ENCODE results near the gene PELI2. TPM values are rescaled to one million over a fixed set of nuclear protein-coding genes. Genes with fewer than 3 reads are reported as not detected.
"Not testable (repeated sequence)": the region's sequence is repeated elsewhere in the genome, so short reads cannot be mapped to it uniquely, and the experiment has no call there.

The PELI2 gene
- polyA plus RNA-seq, 4 donors, result 21.4 to 32.4 (median 27.4) TPM

DNA sequence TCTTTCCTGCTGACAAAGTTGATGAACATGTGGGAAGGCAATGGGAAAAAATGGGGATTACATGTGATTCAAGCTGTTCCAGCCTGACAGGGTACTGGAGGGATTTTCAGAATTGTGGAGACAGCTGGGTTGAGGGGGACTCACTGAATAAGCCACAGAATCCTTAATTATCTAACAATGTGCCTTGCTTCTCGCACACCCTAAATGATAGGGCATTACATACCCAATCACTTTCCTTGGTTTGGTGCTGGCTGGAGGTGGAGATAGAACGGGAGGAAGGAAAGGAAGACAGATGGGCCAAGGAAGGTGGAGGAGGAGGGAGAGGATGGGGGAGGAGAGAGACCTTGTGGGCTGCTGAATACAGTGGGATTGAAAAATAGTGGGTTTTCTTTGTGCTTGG, 20.7 kb downstream of the PELI2 start:
- no peak for DNase-seq (ENCODE audit: low read depth in 4 of 4, low spot score in 2 of 4)

DNA sequence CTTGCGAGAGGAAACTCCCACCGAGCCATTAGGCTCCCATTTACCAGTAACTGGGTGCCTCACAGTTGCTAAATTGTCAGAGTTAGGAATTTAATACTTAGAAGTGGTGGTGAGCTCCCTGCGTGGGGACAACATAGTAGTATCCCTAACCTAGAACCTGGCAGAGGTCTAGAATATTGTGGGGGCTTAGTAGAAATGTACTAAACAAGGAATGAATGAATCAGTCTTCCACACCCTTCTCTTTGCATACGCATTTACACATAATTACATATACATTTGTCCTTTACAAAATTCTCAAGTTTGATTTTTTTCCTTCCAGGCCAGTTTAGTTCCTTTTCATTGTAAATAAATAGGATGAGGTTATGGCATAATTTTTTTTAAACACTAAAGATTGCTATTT, 24.1 kb downstream of the PELI2 start:
- DNase-seq (ENCODE audit: low read depth in 4 of 4, low spot score in 2 of 4), result no peak

DNA sequence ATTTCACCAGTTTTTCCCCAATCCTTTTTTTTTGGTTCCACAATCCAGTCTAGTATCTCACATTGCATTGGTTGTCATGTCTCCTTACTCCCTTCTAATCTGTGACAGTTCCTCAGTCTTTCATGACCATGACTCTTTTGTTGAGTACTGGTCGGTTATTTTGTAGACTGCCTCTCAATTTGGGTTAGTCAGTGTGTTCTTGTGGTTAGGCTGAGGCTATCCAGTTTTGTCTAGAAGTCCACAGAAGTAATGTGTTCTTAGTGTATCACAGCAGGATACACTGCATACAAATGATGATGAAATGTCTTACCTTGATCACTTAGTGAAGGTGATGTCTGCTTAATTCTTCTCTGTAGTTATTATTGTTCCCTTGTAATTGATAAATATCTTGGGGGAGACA, 24.8 kb downstream of the PELI2 start:
- no peak for DNase-seq (ENCODE audit: low read depth in 4 of 4, low spot score in 2 of 4)

DNA sequence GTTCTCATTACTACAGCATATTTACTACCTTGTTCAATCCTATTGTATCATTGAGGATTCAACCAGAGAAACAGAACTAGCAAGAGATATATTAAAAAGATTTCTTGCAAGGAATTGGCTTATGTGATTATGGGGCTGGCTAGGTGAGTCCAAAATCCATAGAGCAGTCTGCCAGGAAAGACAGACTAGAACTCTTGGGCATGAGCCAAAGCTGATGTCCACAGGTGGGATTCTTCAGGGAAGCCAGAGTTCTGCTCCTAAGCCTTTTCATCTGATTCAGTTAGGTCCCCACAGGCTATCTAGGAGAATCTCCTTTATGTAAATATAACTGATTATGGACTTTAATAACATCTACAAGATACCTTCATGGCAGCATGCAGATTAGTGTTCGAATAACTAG, 26.0 kb downstream of the PELI2 start:
- DNase-seq (ENCODE audit: low read depth in 4 of 4, low spot score in 2 of 4), result no peak

DNA sequence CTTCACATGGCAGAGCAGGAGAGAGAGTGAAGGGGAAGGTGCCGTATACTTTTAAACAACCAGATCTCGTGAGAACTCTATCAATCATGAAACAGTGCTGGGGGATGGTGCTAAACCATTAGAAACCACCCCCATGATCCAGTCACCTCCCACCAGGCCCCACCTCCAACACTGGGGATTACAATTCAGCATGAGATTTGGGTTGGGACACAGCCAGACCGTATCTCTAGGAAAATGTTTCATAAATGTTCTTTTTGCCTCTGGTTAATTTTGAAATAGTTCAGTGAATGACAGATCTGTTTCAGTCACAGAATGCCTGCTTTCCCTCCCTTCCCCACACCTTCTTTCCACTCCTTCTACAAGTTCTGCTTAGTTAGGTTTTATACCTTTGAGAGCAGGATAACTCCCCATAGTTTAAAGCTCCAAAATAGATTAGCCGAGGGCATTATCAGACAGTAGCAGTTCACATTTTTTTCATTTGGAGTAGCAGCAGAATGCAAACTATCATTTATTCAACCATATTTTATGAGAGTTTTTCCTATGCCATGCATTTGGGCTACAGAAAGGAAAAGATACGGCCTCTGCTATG, 27.1 kb downstream of the PELI2 start:
- no peak for DNase-seq (ENCODE audit: low read depth in 4 of 4, low spot score in 2 of 4)

DNA sequence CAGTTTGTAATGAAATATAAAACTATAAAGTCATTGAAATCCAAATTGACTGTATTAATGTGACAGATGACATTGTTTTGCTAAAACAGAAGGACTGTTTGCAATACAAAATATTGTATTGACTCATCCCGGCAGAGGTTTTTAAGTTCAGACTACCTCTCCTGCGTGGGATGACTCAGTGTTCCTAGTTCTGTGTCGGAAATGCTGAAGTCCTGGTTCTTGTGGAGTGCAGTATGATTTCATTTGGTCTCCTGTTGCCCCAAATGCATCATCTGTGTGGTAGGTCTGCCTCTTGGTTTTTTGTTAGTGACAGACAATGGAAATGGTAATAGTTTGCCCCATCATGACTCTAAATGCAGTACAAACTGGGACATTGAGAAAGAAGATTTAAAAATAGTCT, 27.8 kb downstream of the PELI2 start:
- DNase-seq (ENCODE audit: low read depth in 4 of 4, low spot score in 2 of 4), result no peak

DNA sequence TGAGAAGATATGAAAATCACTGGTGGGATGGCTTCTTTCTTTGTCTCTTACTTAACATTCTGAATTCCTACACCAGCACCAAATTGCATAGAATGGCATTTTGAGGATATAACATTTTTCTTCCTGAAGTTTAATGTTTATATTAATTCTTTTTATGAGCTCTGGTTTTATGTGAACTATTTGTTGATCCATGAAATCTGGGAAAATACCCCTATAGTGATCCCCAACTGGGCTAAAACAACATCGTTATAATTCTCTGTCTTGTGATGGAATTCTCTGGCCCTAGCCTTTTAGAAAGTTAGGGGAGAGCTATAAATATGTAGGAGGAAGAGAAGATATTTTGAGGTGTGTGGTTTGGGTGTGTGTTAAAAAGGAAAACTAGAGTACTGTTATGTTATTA, 29.2 kb downstream of the PELI2 start:
- DNase-seq (ENCODE audit: low read depth in 4 of 4, low spot score in 2 of 4), result no peak

DNA sequence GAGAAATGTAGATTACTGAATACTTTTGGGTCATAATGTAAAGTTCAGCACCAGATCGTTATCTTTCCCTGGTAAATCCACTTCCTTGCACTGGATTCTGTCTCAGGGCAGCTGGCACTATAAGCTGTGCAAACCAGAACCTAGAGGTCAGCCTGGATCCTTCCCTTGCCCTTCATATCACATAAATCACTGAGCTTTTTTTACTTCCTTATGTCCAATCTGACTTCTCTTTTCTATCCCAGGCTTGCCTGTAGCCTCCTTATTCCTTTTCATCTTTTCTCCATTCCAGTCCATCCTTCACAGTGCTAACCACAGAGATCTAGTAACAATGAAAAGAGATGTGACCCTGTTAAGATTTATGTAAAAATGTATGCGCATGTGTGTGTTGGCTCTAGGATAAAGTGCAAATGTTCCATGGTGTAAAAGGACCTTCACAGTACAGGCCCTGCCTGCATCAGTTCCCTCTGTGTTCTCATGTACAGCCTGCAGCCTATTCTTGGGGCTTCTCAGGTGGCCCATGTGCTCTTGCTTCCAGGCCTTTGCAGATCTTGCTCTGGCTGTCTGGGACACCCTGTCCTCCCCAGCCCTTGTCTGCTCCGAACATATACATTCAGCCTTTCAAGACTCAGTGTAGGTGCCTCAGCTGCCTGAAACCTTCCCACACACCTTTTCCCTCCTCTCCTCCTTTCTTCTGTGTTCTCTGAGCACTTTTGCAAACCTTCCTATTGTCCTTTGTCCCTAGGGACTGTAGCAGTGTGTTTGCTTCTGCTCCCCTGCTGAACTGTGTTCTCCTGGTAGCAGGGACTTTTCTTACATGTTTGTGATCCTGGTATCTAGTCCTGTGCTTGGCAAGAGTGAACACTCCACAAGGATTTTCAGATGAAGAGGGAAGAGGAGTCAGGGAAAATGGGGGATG, 30.0 kb downstream of the PELI2 start:
- no peak for DNase-seq (ENCODE audit: low read depth in 4 of 4, low spot score in 2 of 4)

DNA sequence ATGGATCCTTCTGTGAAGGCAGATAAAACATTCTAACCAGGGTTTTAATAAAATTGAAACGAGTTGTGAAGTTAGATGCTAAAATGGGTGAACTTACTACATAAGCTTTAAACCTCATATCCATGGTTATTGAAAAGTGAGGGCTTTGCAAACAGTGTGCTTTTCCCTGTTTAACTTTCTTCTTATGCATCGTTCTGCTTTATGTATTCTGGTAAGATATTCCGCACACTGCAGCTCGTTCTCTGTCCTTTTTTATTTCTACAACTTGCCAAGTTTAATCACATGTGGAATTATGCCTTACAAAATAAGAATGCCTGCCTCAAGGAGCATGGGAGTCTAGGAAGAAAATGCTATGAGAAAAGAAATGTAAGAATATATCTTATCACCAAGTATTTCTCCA, 30.9 kb downstream of the PELI2 start:
- DNase-seq (ENCODE audit: low read depth in 4 of 4, low spot score in 2 of 4), result no peak

DNA sequence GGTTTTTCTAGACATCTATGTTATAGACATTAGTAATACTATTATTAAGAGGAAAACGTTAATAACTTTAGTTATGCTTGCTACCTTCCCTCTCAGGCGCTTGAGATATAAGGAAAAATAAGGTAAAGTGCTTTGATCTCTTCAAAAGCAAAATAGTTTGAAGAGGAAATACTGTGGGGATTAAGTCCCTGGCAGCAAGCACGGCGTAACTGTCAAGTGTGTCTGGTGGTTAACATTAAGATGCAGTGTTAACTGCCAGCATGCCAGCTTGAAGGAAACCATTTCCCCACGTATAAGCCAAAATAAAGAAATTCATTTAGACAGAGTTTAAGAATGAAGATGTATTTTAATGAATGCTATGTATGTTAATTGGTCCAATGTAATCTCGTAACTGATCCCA, 31.8 kb downstream of the PELI2 start:
- DNase-seq (ENCODE audit: low read depth in 4 of 4, low spot score in 2 of 4), result no peak

DNA sequence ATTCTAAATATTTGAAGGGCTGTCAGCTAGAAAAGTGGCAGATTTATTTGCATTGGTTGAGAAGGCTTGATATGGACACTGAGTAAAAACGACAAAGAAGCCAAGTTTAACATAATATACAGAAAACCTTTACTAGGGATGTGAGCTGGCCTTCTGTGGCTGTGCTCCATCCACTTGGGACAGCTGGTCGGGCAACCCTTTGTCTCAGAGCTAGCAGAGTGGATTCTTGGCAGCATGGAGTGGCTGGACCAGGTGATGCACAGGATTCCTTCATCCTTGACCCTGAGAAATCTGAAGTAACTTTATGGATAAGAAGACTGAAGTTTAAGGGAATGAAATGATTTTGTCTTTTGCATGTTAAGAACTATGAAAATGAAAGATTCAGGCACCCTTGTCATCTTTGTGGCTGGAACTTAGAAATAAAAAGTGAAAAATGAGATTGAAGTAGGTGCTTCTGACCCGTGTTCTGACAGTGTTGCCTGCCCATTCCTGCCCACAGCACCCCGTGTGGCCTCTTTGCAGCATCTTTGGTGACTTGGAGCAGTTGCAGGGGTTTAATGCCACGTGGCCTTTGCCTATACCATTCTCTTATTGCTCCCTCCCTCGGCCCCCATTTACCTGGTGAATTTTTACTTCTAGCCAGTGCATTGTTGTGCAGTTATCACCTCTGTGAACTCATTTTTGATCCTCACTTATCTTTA, 32.6 kb downstream of the PELI2 start:
- DNase-seq (ENCODE audit: low read depth in 4 of 4, low spot score in 2 of 4), result no peak

DNA sequence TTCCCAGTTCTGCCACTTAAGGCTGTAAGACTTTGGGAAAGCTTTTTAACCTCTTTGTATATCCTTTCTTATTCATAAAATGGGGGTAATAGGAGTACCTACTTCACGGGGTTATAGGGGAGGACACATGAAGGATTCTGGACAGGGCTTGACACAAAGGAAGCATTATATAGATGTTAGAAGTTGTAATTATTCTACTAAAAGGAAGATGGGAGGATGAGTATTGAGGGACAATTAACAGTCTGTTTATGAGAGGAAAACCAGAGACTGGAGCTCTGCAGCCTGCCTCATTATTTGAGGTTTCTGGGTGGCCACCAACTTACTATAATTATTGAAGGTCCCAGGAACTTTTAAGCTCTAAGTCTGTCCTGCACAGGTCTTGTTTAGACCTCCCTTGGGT, 34.0 kb downstream of the PELI2 start:
- no peak for DNase-seq (ENCODE audit: low read depth in 4 of 4, low spot score in 2 of 4)

DNA sequence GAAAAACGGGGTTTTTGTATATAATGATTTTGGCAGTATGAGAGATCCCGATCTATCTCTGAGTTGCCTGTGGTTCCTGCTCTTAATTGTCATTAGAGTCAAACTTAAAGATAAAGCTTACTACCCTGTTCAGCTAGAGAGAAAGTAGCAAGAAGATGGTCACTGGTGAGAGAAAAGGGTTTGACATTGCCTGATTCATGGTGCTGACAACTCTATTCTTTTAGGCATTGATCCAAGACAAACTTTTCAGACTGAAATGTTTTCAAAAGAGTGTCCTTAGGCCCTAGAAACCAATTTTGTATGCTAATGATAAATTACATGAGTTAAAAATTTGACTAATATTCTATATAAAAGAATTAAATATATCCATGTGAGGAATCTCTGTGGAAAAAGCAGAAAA, 35.1 kb downstream of the PELI2 start:
- DNase-seq (ENCODE audit: low read depth in 4 of 4, low spot score in 2 of 4), result no peak

DNA sequence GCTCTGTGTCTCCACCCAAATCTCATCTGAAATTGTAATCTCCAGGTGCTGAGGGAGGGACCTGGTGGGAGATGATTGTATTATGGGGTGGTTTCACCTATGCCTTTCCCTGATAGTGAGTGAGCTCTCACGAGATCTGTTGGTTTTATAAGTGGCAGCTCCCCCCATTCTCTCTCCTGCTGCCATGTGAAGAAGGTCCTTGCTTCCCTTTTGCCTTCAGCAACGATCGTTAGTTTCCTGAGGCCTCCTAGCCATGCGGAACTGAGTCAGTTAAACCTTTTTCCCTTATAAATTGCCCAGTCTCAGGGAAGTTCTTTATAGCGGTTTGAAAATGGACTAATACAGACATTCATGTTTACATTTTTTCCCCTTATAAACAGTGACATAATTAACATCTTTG, 36.1 kb downstream of the PELI2 start:
- no peak for DNase-seq (ENCODE audit: low read depth in 4 of 4, low spot score in 2 of 4)

DNA sequence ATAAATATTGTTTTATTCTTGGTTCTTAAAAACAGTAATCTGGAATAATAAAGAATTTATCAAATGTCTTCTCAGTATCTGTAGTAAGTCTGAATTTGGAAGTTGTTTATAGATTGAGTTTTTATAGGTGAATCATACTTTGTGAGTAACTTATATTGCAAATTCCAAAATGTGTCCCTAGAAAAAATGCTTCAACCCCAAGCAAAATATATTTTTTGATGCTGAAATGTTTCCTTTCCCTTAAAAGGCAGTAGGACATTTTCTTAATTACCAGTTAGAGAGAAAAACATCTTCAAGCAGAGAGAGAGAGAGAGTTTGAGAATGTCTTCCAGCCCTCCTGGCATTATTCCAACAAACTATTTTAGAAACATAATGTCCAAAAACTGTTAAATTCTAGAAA, 37.9 kb downstream of the PELI2 start:
- DNase-seq (ENCODE audit: low read depth in 4 of 4, low spot score in 2 of 4), result no peak

DNA sequence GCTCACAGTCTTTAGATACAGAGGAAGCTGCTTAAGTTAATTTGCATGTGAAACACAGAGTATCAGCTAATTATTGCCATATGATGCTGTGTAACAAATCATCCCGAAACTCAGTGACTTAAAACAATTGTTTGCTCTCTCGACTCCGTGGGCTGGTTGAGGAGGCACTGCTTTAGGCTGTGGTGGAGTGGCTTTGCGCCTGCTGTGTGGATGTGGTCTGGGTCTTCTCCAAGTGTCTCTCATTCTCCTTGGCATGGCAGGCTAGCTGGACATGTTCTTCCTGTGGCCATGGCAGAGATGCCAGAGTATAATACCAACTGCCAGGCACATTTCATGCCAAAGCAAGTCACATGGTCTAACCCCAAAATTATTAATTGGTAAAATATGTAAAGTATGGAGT, 40.9 kb downstream of the PELI2 start:
- DNase-seq (ENCODE audit: low read depth in 4 of 4, low spot score in 2 of 4), result no peak

DNA sequence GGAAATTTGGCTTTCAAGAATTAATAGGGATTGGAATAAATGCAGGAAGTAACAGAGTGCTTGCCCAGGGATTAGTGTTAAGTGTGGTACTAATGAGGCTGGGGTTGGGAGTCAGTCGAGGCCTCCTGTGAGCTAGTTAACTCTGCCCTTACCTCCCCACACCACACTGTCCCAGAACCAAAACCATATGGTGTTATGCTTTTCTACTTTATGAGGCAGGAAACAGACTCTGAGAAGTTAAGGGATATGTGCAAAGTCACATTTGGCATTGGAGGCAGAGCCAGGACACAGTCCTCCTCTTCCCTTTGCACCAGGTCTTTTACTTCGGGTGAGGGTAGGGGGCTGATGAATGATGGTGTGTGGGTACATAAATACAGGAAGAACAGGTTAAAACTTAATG, 41.9 kb downstream of the PELI2 start:
- no peak for DNase-seq (ENCODE audit: low read depth in 4 of 4, low spot score in 2 of 4)

DNA sequence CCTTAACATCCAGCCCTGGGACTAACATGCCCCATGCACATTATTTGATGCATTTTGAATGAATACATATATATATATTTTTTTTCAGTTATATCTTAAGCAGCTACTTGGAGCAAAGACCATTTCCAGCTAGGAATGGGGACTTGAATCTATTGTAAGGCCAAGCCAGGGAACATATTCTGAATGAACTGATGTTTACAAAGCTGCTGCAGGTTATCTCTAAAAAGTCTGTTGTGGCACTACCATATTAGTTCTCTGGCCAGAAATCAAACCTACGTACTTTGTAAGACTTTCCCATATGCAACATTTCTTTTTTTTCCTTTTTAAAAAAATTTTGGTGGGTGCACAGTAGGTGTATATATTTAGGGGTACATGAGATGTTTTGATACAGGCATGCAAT, 43.4 kb downstream of the PELI2 start:
- no peak for DNase-seq (ENCODE audit: low read depth in 4 of 4, low spot score in 2 of 4)

DNA sequence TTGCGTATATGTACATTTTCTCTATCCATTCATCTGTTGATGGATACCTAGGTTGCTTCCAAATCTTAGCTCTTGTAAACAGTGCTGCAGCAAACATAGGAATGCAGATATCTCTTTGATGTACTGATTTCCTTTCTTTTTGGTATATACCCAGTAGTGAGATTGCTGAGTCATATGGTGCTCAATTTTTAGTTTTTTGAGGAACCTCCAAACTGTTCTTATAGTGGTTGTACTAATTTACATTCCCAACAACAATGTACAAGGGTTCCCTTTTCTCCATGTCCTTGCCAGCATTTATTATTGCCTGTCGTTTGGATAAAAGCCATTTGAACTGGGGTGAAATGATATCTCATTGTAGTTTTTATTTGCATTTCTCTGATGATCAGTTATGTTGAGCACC, 44.3 kb downstream of the PELI2 start:
- DNase-seq (ENCODE audit: low read depth in 4 of 4, low spot score in 2 of 4), result no peak

DNA sequence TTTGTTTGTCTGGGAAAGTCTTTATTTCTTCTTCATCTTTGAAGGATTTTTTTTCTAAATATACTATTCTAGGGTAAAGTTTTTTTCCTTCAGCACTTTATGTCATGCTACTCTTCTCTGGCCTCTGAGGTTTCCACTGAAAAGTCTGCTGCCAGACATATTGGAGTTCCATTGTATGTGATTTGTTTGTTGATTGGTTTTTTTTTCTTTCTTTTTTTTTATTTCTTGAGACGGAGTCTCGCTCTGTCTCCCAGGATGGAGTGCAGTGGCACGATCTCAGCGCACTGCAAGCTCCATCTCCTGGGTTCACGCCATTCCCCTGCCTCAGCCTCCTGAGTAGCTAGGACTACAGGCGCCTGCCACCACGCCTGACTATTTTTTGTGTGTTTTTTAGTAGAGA, 48.4 kb downstream of the PELI2 start:
- DNase-seq (ENCODE audit: low read depth in 4 of 4, low spot score in 2 of 4), result not testable (repeated sequence)

DNA sequence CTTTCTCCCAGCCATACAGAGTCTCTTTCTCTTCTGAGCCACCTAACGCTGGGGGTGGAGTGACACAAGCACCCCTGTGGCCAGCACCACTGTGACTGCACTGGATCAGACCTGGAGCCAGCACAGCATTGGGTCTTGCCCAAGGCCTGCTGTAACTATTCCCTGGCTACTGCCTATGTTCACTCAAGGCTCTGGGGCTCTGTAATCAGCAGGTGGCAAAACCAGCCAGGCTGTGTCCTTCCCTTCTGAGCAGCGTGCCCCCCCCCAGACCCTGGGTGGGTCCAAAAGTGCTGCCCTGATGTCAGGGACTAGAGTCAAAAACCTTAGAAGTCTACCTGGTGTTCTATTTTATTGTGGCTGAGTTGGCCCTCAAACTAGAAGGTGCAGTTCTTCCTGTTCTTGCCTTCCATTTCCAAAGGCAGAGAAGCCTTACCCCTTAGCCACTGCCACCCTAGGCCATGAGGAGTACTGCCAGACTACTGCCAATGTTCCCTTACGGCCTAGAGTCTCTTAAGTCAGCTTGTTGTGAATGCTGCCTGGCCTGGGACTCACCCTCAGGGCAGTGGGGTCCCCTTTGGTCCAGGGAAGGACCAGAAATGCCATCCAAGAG, 49.9 kb downstream of the PELI2 start:
- DNase-seq (ENCODE audit: low read depth in 4 of 4, low spot score in 2 of 4), result no peak
